Cardiac fibroblast (primary cell): ENCODE measurements around the gene ISG20.

ENCODE experiments used
- DNase-seq, 2 donors: peaks; one replicate each; pipeline versions ENCODE4 v3.0.0 to v3.0.0-alpha.2; 2010; ENCODE audit warnings: low read depth in 2 of 2
- H3K4me3 ChIP-seq, 2 donors: replicated peaks in 1 of 2; 1 replicate in 1 of 2; 2 replicates in 1 of 2; pipeline ENCODE4 v1.5.1; 2011; ENCODE audit warnings: low read depth in 2 of 2, low read length in 2 of 2, mild to moderate bottlenecking in 2 of 2, moderate library complexity in 1 of 2
- CTCF ChIP-seq: IDR thresholded peaks from one replicate; pipeline ENCODE4 v1.5.1; 2011; ENCODE audit warnings: low read depth, mild to moderate bottlenecking, low read length, inconsistent platforms

The ISG20 gene

GRCh38 chr15:88645171-88646087 lies 6.6 kb downstream of the ISG20 start:
- no peak for DNase-seq
- TF ChIP-seq CTCF = no peak
- no peak overlapping the region for H3K4me3 ChIP-seq

GRCh38 chr15:88646088-88646405 lies 7.2 kb downstream of the ISG20 start:
- TF ChIP-seq CTCF = no peak
- no peak overlapping the region for H3K4me3 ChIP-seq
- no peak for DNase-seq

- TF ChIP-seq CTCF = no peak
- DNase-seq = no peak
Observed at GRCh38 chr15:88646951-88647350, 8.1 kb downstream of the ISG20 start.

GRCh38 chr15:88647351-88648105 lies 8.7 kb downstream of the ISG20 start:
- no peak for TF ChIP-seq CTCF
- H3K4me3 ChIP-seq = no peak overlapping the region
- DNase-seq = no peak

More at GRCh38 chr15:88646951-88647350, 8.1 kb downstream of the ISG20 start:
- no peak overlapping the region for H3K4me3 ChIP-seq

GRCh38 chr15:88648357-88649214 lies 9.8 kb downstream of the ISG20 start:
- peak in 1 of 2 donors; percentile 56 for DNase-seq
- TF ChIP-seq CTCF = no peak
- no peak overlapping the region for H3K4me3 ChIP-seq

GRCh38 chr15:88649286-88649733 lies 10.5 kb downstream of the ISG20 start:
- TF ChIP-seq CTCF = no peak
- H3K4me3 ChIP-seq = no peak overlapping the region
- DNase-seq = peak; percentile 91 to 97
